NCI-H524 treated with DMSO at 0.1 percent for 48 hours (cell line): ENCODE measurements around the gene ACTA2.

Source experiments
- DNase-seq: peaks from one replicate; lab custom pipeline; 2025; lab: John Stamatoyannopoulos, UW

The ACTA2 gene

DNA sequence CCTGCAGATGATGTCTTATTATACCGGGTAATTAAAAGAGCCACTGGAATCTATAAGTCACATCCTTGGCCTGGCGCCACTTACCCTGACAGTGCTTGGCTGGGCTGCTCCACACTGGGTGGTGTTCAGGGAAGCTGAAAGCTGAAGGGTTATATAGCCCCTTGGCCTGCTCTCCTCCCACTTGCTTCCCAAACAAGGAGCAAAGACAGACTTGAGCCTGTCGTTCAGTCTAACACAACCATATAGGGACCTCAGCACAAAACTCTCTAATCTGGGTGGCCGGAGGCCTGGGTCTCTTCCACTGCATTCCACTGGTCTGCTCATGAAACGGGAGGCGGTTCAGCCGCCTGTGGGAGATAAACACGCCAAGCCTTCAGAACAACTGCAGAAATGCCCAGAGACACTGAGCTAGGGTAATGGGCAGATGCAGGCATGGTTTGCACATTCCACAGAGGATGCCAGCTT lies at the start of gene ACTA2:
Gene ACTA2 (minus strand): TSS at position 127 of the 465 bp plus-strand sequence. CDS start 3,843 bp downstream, outside the sequence.
- DNase-seq = no peak

DNA sequence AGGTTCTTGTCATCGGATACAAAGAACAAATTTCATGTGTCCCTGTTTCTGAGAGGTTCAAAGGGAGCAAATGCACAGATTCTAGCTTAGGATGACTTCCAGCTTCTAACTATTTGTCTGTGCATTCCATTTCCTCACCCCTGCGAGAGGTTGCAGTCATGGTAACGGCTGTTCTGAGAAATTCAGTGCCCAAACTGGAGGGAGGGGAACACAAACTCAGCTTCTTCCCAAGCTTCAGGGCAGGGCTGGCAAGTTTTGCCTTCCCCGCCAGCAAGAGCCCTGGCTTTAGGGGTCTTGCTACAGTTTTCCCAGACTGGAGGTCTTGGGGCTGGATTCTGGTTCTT lies 49.1 kb upstream of the ACTA2 start:
- no peak for DNase-seq

- no peak for DNase-seq
Measured at GRCh38 chr10:89001024-89001728, 48.6 kb upstream of the ACTA2 start.

- DNase-seq = no peak
Measured at GRCh38 chr10:88999625-89000024, 47.1 kb upstream of the ACTA2 start.

- DNase-seq = no peak
Measured at GRCh38 chr10:88996927-88997326, 44.4 kb upstream of the ACTA2 start.

DNA sequence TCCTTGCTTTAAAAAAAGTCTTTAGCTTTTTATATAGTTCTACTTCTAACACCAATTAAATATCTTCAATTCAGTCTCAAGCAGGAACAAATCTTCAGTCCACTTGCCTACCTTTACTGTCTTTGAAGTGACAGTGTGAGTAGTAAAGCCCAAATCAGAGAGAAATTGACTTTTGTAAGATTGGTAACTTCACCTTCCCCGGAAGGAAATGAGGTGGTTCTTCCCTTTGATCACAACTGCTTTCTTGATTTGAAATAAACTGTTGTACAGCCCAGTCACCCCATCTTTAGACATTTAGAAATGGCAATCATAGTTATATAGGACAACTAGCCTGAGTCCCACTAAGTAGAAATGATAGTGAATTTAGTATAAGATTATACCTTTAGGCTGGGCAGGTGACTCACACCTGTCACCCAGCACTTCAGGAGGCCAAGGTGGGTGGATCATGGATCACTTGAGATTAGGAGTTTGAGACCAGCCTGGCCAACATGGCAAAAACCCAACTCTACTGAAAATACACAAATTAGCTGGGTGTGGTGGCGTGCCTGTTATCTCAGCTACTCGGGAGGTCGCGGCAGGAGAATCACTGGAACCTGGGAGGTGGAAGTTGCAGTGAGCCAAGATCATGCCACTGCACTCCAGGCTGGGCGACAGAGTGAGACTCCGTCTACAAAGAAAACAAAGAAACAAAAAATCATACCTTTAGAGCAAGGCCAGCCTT lies 42.7 kb upstream of the ACTA2 start:
- no peak for DNase-seq

DNA sequence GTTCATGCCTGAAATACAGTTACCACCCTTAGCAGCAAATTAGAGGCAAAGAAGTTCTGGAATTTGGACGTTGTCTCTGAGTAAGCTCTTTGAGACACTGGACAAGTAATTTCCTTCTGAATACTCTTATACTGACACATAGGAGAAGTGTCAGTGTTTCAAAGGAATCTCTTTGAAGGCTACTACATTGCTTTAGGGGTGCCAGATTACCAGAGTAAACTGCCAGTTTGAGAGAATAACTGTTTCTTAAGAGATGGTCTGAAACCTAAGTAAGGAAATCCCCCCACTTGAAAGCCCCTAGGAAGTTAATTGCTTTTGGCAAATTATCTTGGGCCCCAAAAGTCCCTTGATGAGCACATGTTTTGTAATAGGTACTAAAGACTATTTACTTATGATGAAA lies 41.4 kb upstream of the ACTA2 start:
- DNase-seq = no peak

GRCh38 chr10:88992921-88993524 lies 40.5 kb upstream of the ACTA2 start:
- no peak for DNase-seq

GRCh38 chr10:88991899-88992320 lies 39.3 kb upstream of the ACTA2 start:
- DNase-seq = no peak

DNA sequence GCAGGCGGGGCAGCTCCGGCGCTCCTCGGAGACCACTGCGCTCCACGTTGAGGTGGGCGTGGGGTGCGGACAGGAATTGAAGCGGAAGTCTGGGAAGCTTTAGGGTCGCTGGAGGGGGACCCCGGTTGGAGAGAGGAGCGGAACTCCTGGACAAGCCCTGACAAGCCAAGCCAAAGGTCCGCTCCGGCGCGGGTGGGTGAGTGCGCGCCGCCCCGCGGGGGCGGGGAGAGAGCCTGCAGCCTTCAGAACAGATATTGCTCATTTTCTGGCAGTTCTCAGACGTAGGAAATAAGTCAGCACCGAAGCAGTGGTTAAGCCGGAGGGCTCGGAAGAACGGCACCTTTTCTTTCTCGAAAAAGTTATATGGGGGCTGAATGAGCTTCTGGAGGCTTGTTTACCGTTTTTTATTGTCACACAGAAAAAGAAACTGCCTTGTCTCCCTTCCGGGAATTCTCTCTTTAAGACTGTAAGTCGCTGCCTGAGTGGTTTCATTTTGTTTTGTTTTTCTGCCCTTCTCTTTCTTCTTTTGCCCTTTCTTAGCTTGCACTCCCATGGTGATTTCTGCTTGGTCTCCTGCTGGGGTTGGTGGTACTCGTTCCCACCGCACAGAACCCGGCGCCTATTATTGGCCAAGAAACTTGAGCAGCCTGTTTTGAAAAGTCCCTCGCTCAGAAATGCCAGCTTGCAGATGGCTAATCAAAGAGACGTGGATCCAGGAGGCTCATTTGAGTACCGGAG lies 38.8 kb upstream of the ACTA2 start:
- DNase-seq = no peak

DNA sequence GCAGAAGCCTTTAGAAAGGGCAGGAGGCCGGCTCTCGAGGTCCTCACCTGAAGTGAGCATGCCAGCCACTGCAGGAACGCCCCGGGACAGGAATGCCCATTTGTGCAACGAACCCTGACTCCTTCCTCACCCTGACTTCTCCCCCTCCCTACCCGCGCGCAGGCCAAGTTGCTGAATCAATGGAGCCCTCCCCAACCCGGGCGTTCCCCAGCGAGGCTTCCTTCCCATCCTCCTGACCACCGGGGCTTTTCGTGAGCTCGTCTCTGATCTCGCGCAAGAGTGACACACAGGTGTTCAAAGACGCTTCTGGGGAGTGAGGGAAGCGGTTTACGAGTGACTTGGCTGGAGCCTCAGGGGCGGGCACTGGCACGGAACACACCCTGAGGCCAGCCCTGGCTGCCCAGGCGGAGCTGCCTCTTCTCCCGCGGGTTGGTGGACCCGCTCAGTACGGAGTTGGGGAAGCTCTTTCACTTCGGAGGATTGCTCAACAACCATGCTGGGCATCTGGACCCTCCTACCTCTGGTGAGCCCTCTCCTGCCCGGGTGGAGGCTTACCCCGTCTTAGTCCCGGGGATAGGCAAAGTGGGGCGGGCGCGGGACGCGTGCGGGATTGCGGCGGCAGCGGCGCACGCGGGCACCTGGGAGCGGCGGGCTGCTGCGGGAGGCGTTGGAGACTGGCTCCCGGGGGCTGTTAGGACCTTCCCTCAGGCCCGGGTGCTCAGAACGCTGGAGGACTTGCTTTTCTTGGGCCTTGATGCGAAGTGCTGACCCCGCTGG lies 38.0 kb upstream of the ACTA2 start, which contains the start of gene FAS:
Gene FAS (plus strand): TSS at position 415 of the 777 bp plus-strand sequence. CDS start 79 bp downstream, at position 494.
- DNase-seq = no peak

GRCh38 chr10:88989824-88990383 lies 37.3 kb upstream of the ACTA2 start:
- no peak for DNase-seq

DNA sequence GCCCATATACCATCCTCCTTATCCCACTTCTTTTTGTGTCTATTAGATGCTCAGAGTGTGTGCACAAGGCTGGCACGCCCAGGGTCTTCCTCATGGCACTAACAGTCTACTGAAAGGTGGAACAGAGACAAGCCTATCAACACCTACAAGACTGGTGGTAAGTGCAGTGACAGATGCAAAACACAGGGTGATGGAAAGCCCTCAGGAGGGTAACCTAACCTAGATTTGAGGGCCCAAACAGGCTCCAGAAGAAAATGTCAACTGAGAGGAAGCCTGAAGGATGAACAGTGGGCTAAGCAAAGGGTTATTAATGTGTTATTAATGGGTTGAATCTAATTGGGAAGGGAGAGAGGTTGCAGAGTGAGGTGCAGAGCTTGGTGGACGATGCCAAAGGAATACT lies 36.9 kb upstream of the ACTA2 start:
- DNase-seq = no peak

- no peak for DNase-seq
Measured at GRCh38 chr10:88987840-88988239, 35.3 kb upstream of the ACTA2 start.

- no peak for DNase-seq
Measured at GRCh38 chr10:88987243-88987725, 34.7 kb upstream of the ACTA2 start.

- no peak for DNase-seq
Measured at GRCh38 chr10:88986549-88987242, 34.1 kb upstream of the ACTA2 start.

- no peak for DNase-seq
Measured at GRCh38 chr10:88984525-88984924, 32.0 kb upstream of the ACTA2 start.

- no peak for DNase-seq
Measured at GRCh38 chr10:88983939-88984338, 31.4 kb upstream of the ACTA2 start.

- no peak for DNase-seq
Measured at GRCh38 chr10:88983206-88983605, 30.6 kb upstream of the ACTA2 start.

- DNase-seq = no peak
Measured at GRCh38 chr10:88982366-88982765, 29.8 kb upstream of the ACTA2 start.
